ENCODE measurements around the gene TNPO2.

TNPO2 gene

DNA sequence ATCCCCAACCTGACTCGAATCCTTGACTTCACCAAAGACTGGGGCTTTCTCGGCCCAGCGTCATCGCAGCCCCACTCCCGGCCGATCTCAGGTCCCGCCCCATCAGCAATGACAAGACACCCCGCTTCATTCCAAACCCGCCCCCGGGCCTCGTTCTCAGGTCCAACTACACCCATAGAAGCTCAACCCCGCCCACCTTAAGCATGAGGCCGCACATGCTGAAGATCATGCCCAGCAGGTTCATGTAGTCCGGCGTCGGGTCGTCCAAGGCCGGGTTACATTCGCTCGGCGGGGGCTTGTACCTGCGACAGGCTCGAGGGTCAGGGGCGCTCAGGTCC lies 54.8 kb downstream of the TNPO2 start:
- TF ChIP-seq EZH2phosphoT487 (IDR thresholded peaks at IDR 0.05; ENCODE audit: low read depth) = no peak
- Histone ChIP-seq H3K79me2 (ENCODE audit: low read length) (peaks cover 65% of the 10 kb centered on the region), H3K36me3 (replicated peaks; ENCODE audit: low read depth, low read length) (peaks cover 16% of the 10 kb centered on the region), H3K9me3 (ENCODE audit: insufficient read depth, low read length) (no peaks in the 10 kb centered on the region), H3K27me3 (ENCODE audit: low read depth, low read length) (no peaks in the 10 kb centered on the region), H3K4me2 (ENCODE audit: low read length) (peak overlapping the region; percentile 96), H2AFZ (ENCODE audit: low read depth, low read length) (no peak overlapping the region; the same call in 1 of the 2 replicates), H4K20me1 (ENCODE audit: insufficient read depth, low read length) (no peaks in the 10 kb centered on the region), H3K4me3 (ENCODE audit: low read length) (peak overlapping the region; percentile 88), H3K27ac (ENCODE audit: low read length) (peak overlapping the region; percentile 74), H3K4me1 (ENCODE audit: low read length) (peaks cover 38% of the 10 kb centered on the region), H3K9ac (ENCODE audit: low read length) (peak overlapping the region; percentile 88)

DNA sequence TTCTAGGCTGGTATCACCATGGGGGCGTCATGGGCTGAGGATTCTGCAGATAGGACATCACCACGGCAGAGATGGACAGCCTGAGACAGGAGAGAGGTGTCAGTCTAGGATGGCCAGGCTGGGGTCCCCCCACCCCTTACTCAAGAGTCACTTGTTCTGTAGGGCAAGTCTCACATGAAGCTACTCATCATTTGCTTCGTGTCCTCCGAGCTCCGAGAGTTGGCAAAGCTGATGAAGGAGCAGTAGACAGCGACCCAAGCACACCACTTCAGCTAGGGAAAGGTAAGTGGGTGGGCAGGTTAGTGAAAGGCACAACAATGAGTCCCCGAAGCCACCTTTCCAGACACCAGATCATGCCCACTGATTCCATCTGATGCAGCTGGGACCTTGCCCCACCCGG lies 55.4 kb downstream of the TNPO2 start:
- Histone ChIP-seq H3K27me3 (ENCODE audit: low read depth, low read length) (no peaks in the 10 kb centered on the region), H2AFZ (ENCODE audit: low read depth, low read length) (no peak overlapping the region), H3K4me2 (ENCODE audit: low read length) (peak overlapping the region; percentile 96), H3K9ac (ENCODE audit: low read length) (peak overlapping the region; percentile 88; the same call in 1 of the 2 replicates), H4K20me1 (ENCODE audit: insufficient read depth, low read length) (no peaks in the 10 kb centered on the region), H3K9me3 (ENCODE audit: insufficient read depth, low read length) (no peaks in the 10 kb centered on the region), H3K36me3 (replicated peaks; ENCODE audit: low read depth, low read length) (peaks cover 19% of the 10 kb centered on the region), H3K27ac (ENCODE audit: low read length) (no peak overlapping the region), H3K79me2 (ENCODE audit: low read length) (peaks cover 70% of the 10 kb centered on the region), H3K4me1 (ENCODE audit: low read length) (peaks cover 38% of the 10 kb centered on the region), H3K4me3 (ENCODE audit: low read length) (peak overlapping the region; percentile 88)
- no peak for TF ChIP-seq CTCF (IDR thresholded peaks at IDR 0.05; ENCODE audit: low read depth, low read length)
- TF ChIP-seq EZH2phosphoT487 (IDR thresholded peaks at IDR 0.05; ENCODE audit: low read depth) = no peak

DNA sequence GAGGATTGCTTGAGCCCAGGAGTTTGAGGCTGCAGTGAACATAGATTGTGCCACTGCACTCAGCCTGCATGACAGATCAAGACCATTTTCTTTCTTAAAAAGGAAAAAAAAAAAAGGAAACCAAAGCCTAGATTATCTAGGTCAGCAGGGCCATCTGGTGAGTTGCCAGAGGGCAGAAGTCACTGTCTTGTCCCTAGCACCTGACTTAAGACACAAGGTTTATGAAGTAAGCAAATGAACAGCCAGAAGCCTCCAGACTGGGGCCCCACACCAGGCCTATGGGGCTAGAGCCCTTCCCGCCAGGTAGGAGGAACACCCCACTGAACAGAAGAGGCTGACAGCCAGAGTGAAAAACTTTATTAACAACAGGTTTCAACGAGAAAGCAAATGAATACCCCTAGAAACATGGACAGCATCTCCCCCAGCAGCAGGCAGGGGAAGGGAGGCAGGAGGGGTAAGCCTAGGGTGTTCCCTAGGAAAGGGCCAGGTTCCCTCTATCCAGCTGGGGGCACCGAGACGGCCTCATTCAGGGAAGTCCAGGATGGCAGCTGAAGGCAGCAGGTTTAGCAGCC lies 55.9 kb downstream of the TNPO2 start:
- Histone ChIP-seq H3K4me2 (ENCODE audit: low read length) (peak overlapping the region; percentile 96), H3K4me3 (ENCODE audit: low read length) (peak overlapping the region; percentile 88; the same call in 1 of the 2 replicates), H3K79me2 (ENCODE audit: low read length) (peaks cover 73% of the 10 kb centered on the region), H3K27ac (ENCODE audit: low read length) (no peak overlapping the region), H3K27me3 (ENCODE audit: low read depth, low read length) (no peaks in the 10 kb centered on the region), H3K9ac (ENCODE audit: low read length) (no peak overlapping the region), H4K20me1 (ENCODE audit: insufficient read depth, low read length) (no peaks in the 10 kb centered on the region), H3K36me3 (replicated peaks; ENCODE audit: low read depth, low read length) (peaks cover 20% of the 10 kb centered on the region), H3K9me3 (ENCODE audit: insufficient read depth, low read length) (no peaks in the 10 kb centered on the region), H3K4me1 (ENCODE audit: low read length) (peaks cover 38% of the 10 kb centered on the region), H2AFZ (ENCODE audit: low read depth, low read length) (no peak overlapping the region)
- TF ChIP-seq CTCF (IDR thresholded peaks at IDR 0.05; ENCODE audit: low read depth, low read length) = no peak
- no peak for TF ChIP-seq EZH2phosphoT487 (IDR thresholded peaks at IDR 0.05; ENCODE audit: low read depth)

DNA sequence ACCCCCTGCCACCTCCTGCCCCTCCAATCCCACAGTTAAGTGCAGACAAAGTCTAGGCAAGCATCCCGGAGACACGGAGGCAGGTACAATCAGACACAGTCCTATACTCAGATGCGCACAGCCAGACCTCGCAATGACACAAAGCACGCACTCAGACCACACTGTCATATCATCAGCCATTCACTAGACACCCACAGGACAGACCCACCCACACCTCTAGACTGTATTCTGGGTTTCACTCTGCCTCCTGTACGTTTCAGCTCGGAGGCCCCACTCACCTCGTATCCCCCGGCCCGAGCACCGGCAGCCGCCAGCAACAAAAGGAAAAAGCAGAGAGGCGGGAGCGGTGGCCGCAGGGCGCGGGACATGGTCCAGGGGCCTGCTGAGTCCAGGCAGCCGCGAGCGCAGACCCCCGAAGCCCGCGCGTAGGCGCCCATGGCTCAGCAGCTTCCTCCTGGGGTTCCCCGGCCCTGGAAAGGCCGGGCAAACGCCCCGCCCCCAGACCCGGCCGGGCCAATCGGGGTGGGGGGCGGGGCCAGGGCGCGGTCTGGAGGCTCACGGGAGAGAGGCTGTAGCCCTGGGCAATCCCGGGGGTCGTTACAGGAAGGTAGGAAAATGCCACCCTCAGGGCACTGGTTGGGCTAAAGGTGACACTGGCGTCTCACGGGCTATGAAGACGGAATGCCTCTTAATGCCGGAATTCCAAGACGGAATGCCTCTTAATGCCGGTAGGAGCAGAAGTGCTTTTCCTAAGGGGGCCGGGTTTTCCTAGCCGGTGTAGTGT lies 57.3 kb downstream of the TNPO2 start, which contains the start of the genes MAN2B1 and WDR83:
TSS of gene MAN2B1 (minus strand) at position 478 of the 784 bp plus-strand sequence. CDS start at position 437, 41 bp downstream.
TSS of gene WDR83 (plus strand) at position 543 of the 784 bp plus-strand sequence. CDS start 2,984 bp downstream, outside the sequence.
- Histone ChIP-seq H3K79me2 (ENCODE audit: low read length) (peaks cover 73% of the 10 kb centered on the region), H3K36me3 (replicated peaks; ENCODE audit: low read depth, low read length) (peaks cover 30% of the 10 kb centered on the region)
- TF ChIP-seq EZH2phosphoT487 (IDR thresholded peaks at IDR 0.05; ENCODE audit: low read depth) (no peak), CTCF (IDR thresholded peaks at IDR 0.05; ENCODE audit: low read depth, low read length) (no peak)

More for the DNA sequence above, 57.3 kb downstream of the TNPO2 start, which contains the start of the genes MAN2B1 and WDR83:
- H3K4me2 ChIP-seq (ENCODE audit: low read length) = peak within 1 kb of the TSS; percentile 83
- peaks cover 38% of the 10 kb centered on the region for H3K4me1 ChIP-seq (ENCODE audit: low read length)
- no peaks in the 10 kb centered on the region for H3K9me3 ChIP-seq (ENCODE audit: insufficient read depth, low read length)
- no peaks in the 10 kb centered on the region for H3K27me3 ChIP-seq (ENCODE audit: low read depth, low read length)
- H2AFZ ChIP-seq (ENCODE audit: low read depth, low read length) = 0 out of 2 replicates have a peak within 1 kb of the TSS, but pooled peaks have one; percentile 29
- H3K27ac ChIP-seq (ENCODE audit: low read length) = peak within 1 kb of the TSS; percentile 85
- H3K9ac ChIP-seq (ENCODE audit: low read length) = peak within 1 kb of the TSS; percentile 97
- H4K20me1 ChIP-seq (ENCODE audit: insufficient read depth, low read length) = no peaks in the 10 kb centered on the region
- peak within 1 kb of the TSS; percentile 91 for H3K4me3 ChIP-seq (ENCODE audit: low read length)

Measured in OCI-LY3 (cell line).